Cardiac muscle cell (in vitro differentiated cells and primary cell): Measurements from ENCODE around the gene ADSS1. TPM values are rescaled to one million over a fixed set of nuclear protein-coding genes. Genes with fewer than 3 reads are reported as not detected.

Experiments used
- DNase-seq, 2 donors: peaks; one replicate each; pipeline versions ENCODE4 v3.0.0 to v3.0.0-alpha.2; 2010 to 2017; ENCODE audit warnings: low read depth in 1 of 2, low spot score in 1 of 2
- H3K27ac ChIP-seq: fragments of 200-600 bp; sonication (generic); 2 replicates; pipeline ENCODE4 v1.5.1; 2016
- H3K27me3 ChIP-seq: fragments of 200-600 bp; sonication (generic); 2 replicates; pipeline ENCODE4 v1.6.0; 2016; ENCODE audit warnings: control low read depth
- H3K36me3 ChIP-seq: fragments of 200-600 bp; sonication (generic); 2 replicates; pipeline ENCODE4 v1.5.1; 2016; ENCODE audit warnings: control low read depth
- H3K4me1 ChIP-seq: fragments of 200-600 bp; sonication (generic); 2 replicates; pipeline ENCODE4 v1.8.1; 2017; ENCODE audit warnings: low read depth, mild to moderate bottlenecking, mixed run types
- H3K4me3 ChIP-seq: fragments of 200-600 bp; sonication (generic); 2 replicates; pipeline ENCODE4 v1.5.1; 2016; ENCODE audit warnings: mild to moderate bottlenecking
- H3K9me3 ChIP-seq: fragments of 200-600 bp; sonication (generic); 2 replicates; pipeline ENCODE4 v1.5.1; 2017; ENCODE audit warnings: low read depth, mild to moderate bottlenecking, control low read depth
- CTCF ChIP-seq: IDR thresholded peaks from 2 replicates; pipeline ENCODE4 v1.5.1; 2012; ENCODE audit warnings: low read depth, mild to moderate bottlenecking, low read length
- polyA plus RNA-seq: library from polyadenylated mRNA; unstranded; fragments of >200 nt; fragmentation: Nextera tagmentation; extraction: Ambion mirVana; gene quantifications from 2 replicates; pipeline ENCODE4 v1.2.1, GENCODE V29; 2016
- total RNA-seq: library from RNA; depleted of rRNA; stranded (reverse); fragments of >200 nt; gene quantifications from 2 replicates; pipeline ENCODE4 v1.2.3, GENCODE V29; 2016

Gene ADSS1
- total and polyA plus RNA-seq, 2 experiments from 2014 or later, result 53.4 to 63.8 TPM

GRCh38 chr14:104704252-104704651 is 19.8 kb upstream of the ADSS1 start:
- DNase-seq, result no peak
- Histone ChIP-seq H3K27ac (no peak overlapping the region), H3K4me3 (no peak overlapping the region), H3K27me3 (no peaks in the 10 kb centered on the region), H3K4me1 (peaks cover 9% of the 10 kb centered on the region), H3K36me3 (no peaks in the 10 kb centered on the region), H3K9me3 (no peaks in the 10 kb centered on the region)
- TF ChIP-seq CTCF, result no peak

GRCh38 chr14:104705340-104706047 is 18.5 kb upstream of the ADSS1 start:
- Histone ChIP-seq H3K4me1 (no peaks in the 10 kb centered on the region), H3K4me3 (no peak overlapping the region)
- no peak for TF ChIP-seq CTCF

GRCh38 chr14:104706733-104707607 is 17.1 kb upstream of the ADSS1 start:
- Histone ChIP-seq H3K27ac (no peak overlapping the region), H3K4me3 (no peak overlapping the region), H3K9me3 (no peaks in the 10 kb centered on the region), H3K36me3 (peaks cover 3% of the 10 kb centered on the region), H3K27me3 (no peaks in the 10 kb centered on the region), H3K4me1 (no peaks in the 10 kb centered on the region)
- DNase-seq, result no peak
- TF ChIP-seq CTCF, result no peak

More at GRCh38 chr14:104705340-104706047, 18.5 kb upstream of the ADSS1 start:
- Histone ChIP-seq H3K9me3 (no peaks in the 10 kb centered on the region), H3K36me3 (no peaks in the 10 kb centered on the region), H3K27me3 (no peaks in the 10 kb centered on the region), H3K27ac (no peak overlapping the region)
- DNase-seq, result no peak

- DNase-seq, result no peak
- no peak overlapping the region for H3K27ac ChIP-seq
- no peaks in the 10 kb centered on the region for H3K4me1 ChIP-seq
- H3K27me3 ChIP-seq, result no peaks in the 10 kb centered on the region
- peaks cover 3% of the 10 kb centered on the region for H3K36me3 ChIP-seq
- TF ChIP-seq CTCF, result no peak
- no peaks in the 10 kb centered on the region for H3K9me3 ChIP-seq
- no peak overlapping the region for H3K4me3 ChIP-seq
Measured at GRCh38 chr14:104707608-104708595, 16.1 kb upstream of the ADSS1 start.
